SHP77 (cell line): ENCODE measurements around the gene CHPF.

Experiments used
- DNase-seq, 2 experiments: peaks; one replicate each; lab custom pipeline; 2025; lab: John Stamatoyannopoulos, UW

The CHPF gene

GRCh38 chr2:219496825-219497494 is 46.6 kb downstream of the CHPF start:
- no peak for DNase-seq

GRCh38 chr2:219496247-219496824 is 47.3 kb downstream of the CHPF start:
- no peak for DNase-seq

GRCh38 chr2:219495531-219496122 is 48.0 kb downstream of the CHPF start:
- DNase-seq, result peak; percentile 76 to 84

- DNase-seq, result no peak
These were observed 48.6 kb downstream of the CHPF start for GRCh38 chr2:219494952-219495530.

GRCh38 chr2:219493086-219493485 is 50.5 kb downstream of the CHPF start:
- DNase-seq, result no peak

GRCh38 chr2:219492575-219492974 is 51.0 kb downstream of the CHPF start:
- DNase-seq, result no peak

- no peak for DNase-seq
These were observed 52.2 kb downstream of the CHPF start for GRCh38 chr2:219491278-219491963.

GRCh38 chr2:219490600-219491130 is 52.9 kb downstream of the CHPF start:
- DNase-seq, result peak; percentile 26 to 49

- DNase-seq, result no peak
These were observed 53.4 kb downstream of the CHPF start for GRCh38 chr2:219490186-219490585.

- DNase-seq, result no peak
These were observed 54.3 kb downstream of the CHPF start for GRCh38 chr2:219489315-219489714.
